ENCODE data around the gene TSHR. TPM values are rescaled to one million over a fixed set of nuclear protein-coding genes. Genes with fewer than 3 reads are reported as not detected.

TSHR gene
- not detected in 2 replicates for total RNA-seq (ENCODE audit: low replicate concordance)

GRCh38 chr14:80955416-80955941 is at the start of gene TSHR:
Gene TSHR (plus strand): TSS chr14:80955621. CDS start chr14:80955681, 60 bp downstream.

DNA sequence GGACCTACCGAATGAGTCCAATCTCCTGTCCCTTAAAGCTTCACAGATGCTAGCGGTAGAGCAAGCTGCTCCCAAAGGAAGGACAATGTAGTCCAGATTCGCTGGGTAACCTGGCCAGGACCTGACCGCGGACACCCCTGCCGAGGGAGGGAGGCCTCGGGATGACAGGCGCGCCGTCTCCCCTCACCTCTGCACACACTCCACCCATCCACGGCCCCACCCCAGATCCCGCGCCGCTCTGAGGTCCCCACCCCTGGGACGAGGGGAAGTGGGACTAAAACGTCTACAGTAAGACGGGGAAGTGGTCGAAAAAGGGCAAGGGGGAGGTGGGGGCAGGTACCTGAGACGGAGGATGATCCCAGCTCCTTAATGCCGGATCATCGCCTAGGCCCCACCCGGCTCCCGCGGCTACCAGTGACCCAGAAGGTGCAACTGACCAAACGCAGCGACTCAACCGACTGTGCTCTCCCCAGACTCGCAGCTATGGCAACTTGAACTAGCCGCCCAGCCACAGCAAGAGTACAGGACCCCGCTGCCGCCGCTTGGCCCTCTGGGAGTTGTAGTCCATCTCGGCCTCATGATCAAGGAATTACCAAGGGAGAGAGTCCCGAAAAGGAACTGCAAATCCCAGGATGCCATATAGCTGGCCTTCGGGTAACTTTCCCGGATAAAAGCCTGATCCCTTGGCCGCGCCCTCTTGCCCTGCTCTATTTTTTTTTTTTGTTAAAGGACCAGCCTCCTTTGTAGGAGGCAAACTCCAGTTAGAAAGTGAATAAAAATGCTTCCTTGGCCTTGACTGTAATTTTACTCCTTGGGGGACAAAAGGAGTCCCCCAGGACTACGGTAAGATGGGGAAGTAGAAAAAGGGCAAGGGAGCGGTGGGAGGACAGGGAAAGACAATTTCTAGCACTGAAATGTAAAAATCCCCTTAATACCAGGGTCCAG is 13.9 kb upstream of the TSHR start, which contains the start of gene CEP128:
Gene CEP128 (minus strand): TSS at position 498 of the 945 bp plus-strand sequence.

Other genes with a start within 250 kb of the TSHR start
- gene CEP128, start 13.9 kb upstream of the TSHR start, total RNA-seq (ENCODE audit: low replicate concordance) = 1.6 and 2.2 TPM in 2 replicates